HG02840 (cell line): ENCODE data around the gene POLK.
"Not testable (repeated sequence)": the region's sequence is repeated elsewhere in the genome, so short reads cannot be mapped to it uniquely, and the experiment has no call there.

Experiments
- ATAC-seq: cut with Tn5 transposase; IDR thresholded peaks from one replicate; pipeline ENCODE4 v1.9.1; 2021; ENCODE audit warnings: mild to moderate bottlenecking, moderate library complexity, moderate number of reproducible peaks; ENCODE audit not compliant: unreplicated experiment, low FRiP score

Gene POLK

GRCh38 chr5:75603371-75603770 is 91.7 kb downstream of the POLK start:
- ATAC-seq = no peak

DNA sequence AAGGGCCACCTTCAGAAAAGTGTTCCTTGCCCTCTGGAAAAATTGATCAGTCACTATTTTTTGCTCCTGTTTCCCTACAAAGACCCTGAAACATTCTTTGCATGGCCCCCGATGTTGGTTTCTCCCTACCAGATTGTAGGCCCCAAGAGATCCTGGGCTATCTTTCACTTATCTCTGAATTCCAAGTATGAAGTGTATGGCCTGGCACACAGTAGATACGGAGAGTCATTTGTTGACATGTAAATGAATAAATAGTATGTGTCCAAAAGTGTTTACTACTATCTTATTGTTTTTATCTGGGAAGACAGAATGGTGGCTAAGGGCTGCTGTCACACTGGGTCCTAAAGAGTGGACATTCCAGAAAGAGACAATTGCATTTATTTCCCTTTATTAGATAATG is 92.1 kb downstream of the POLK start:
- ATAC-seq = no peak

- not testable (repeated sequence) for ATAC-seq
These were observed 95.7 kb downstream of the POLK start for GRCh38 chr5:75607341-75607740.

GRCh38 chr5:75608870-75609269 is 97.2 kb downstream of the POLK start:
- ATAC-seq = no peak

- ATAC-seq = no peak
These were observed 98.5 kb downstream of the POLK start for GRCh38 chr5:75610201-75610600.

GRCh38 chr5:75610859-75611310 is 99.2 kb downstream of the POLK start:
- not testable (repeated sequence) for ATAC-seq

DNA sequence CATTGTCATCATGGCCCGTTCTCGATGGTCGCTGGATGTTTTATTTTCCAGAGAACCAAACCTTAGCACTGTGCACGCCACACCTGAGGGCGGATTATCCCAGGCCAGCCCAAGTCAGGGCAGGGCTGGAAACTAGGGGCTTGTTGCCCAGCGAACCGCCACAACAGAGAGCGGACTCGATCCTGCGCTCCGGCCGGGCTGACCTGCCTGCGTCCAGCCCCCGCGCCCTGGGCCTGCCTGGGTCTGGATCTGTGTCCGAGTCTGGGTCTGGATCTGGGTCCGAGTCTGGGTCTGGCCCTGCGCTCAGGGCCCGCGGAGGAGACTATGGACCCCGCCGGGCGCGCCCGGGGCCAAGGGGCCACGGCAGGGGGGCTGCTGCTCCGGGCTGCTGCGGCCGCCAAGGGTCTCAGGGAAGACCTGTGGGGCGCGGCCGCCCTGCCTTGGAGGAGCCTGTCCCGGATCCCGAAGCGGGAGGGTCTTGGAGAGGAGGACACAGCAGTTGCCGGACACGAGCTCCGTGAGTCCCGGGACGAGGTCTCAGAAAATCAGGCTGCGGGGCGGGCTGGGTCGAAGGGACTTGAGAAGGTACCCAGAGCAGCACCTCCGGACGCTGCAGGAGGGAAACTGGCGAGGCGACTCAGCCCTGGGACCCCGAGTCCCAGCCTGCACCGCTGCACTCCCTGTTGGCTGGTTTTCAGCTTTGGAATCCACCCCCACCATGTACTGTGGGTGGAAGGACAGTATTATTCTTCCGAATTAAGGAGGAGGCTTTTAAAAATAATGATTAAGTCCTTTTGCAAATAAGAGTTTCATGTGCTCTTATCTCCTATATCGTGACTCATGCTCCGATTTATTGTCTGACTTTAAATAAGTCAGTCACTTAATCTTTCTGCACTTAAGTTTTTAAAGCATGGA is 99.9 kb downstream of the POLK start, which contains the start of gene ANKDD1B:
ANKDD1B (plus strand) TSS at position 143 of the 915 bp plus-strand sequence; CDS start at position 325, 182 bp downstream.
- ATAC-seq = no peak

- no peak for ATAC-seq
These were observed 100.5 kb downstream of the POLK start for GRCh38 chr5:75612226-75612569.

- no peak for ATAC-seq
These were observed 101.2 kb downstream of the POLK start for GRCh38 chr5:75612901-75613300.

DNA sequence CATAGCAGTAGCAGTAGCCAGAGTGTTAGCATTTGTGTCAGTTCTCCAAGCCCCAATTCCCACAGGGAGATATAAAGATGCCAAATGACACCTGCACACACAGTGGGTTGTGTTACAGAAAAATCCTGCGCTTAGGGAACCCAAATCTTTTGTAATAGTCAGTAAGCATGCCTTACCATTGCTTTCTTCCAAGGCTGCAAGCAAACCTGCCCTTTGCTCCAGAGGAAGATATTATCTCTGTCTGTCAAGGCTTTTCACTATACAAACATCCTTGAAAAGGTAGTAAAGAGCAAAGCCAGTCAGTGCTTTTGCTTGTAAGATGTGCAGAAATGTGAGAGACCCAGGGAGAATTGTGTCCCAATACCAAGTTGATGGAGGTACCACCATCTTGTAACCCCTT is 102.5 kb downstream of the POLK start:
- no peak for ATAC-seq

DNA sequence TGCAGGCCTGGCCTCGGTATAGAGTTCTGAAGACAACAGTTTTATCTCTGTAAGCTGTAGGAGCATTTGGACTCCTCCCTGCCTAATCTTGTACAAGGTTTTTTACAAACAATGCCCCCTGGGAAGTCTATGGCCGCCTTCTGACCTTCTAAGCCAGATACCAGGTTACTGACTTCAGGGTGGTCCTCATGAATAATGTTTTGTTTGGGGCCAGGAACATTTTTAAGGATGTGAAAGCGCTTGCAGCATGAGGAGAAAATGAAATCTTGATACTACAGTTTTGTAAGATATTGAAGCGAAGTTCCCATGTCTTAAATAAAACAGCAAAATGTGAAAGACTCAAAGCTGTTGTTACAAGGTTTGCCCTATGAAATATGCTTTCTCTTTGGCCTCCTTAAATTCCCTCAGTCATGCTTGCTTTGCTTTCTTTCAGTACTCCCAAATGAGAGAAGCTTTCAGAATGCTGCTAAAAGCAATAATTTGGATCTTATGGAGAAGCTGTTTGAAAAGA is 104.7 kb downstream of the POLK start:
- no peak for ATAC-seq

GRCh38 chr5:75616971-75617621 is 105.4 kb downstream of the POLK start:
- no peak for ATAC-seq

- no peak for ATAC-seq
These were observed 106.2 kb downstream of the POLK start for GRCh38 chr5:75617736-75618352.

- no peak for ATAC-seq
These were observed 108.7 kb downstream of the POLK start for GRCh38 chr5:75620184-75620959.

DNA sequence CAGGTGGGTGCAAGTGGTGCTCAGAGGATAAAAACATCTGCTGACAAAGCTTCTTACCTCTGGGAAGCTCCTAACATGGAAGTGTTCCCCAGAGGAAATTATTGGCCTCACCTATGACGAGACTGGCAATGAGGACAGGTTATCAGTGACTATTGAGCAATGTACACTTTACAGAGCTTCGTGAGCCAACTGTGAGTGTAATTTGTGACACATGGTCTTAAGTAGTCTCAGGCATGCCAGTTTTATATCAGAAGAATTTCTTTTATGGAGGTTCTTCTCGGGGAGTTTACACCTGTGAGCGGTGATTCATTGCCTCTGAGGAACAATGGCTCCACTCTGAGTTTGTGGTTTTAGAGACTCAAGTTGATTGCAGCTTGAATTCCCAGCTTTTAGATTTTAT is 110.9 kb downstream of the POLK start:
- ATAC-seq = no peak

DNA sequence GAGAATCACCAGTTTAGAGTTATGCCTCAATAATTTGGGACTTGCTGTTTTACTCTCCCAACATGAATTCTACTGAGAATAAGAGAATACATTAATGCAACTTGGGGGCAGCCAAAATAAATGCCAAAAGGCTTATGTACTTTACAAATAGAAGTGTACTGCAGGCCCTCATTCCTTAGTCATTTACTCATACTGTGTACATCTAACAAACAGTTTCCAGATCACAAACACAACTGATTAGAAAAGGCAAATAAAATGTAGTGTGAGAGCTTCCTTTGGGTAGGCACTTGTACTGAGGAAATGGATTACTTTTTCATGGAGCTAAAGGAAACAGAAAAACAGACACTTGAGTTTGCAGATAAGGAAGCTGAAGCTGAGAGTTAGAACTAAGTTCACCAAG is 112.2 kb downstream of the POLK start:
- ATAC-seq = no peak

DNA sequence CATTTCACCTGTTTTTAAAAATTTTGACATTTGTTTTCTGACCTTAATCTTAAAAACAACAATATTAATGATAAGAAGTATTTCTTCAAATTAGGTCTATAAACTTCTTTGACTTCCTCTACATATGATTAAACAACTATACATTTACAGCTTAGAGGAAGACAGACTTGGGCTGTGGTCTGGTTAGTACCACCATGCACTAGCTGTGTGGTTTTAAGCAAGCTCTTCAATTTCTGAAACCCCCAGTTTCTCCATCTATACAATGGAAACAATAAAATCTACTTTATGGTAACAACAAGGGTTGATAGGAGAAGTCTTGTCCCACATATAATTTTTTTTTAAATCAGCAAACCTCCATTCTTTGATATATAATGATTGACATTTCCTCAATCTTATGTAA is 115.3 kb downstream of the POLK start:
- no peak for ATAC-seq

DNA sequence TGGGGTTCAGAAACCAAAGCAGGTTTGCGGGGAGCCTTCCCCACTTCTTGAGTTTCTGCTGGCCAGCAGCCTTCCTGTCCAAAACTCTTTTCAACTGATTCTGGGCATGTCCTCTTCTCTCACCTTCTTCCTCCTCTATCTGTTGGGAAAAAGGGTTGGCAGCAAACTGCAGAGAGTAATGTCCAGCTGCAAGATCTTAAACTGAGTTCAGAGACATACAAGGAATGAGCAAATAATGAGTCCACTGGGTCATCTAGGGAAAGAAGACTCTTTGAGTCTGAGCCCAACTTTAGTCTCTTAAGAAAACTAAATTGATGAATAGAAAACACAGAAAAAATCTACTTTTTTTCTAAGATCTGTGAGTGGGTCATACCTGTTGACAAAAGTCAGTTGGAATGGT is 116.1 kb downstream of the POLK start:
- ATAC-seq = no peak

DNA sequence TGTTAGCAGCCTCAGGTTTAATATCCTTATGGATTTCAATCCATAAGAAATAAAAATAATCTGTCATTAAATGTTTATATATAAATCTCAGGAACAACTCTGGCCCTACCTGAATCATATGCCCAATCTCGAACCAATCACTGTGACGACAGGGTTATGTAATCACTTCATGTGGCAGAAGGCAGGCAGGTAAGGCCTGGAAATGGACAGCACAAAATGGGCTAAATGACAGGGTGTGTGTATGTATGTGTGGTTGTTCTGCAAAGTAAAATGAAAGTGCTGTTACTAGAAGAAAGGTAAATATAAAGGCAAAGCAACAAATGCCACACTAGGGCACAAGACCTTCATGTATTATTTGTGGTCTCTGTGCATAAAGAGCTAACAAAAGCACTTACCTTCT is 119.2 kb downstream of the POLK start:
- no peak for ATAC-seq

- ATAC-seq = no peak
These were observed 120.6 kb downstream of the POLK start for GRCh38 chr5:75632321-75632720.
